GM20431 (cell line): ENCODE measurements around the gene SPOP.

Experiments
- in situ Hi-C: fragments of 300-500 bp; cut with MseI, MboI; formaldehyde crosslinking; loops from one replicate; pipeline ENCODE4 v1.15.0; 2020; ENCODE audit warnings: low sequenced_read_pairs; ENCODE audit not compliant: unreplicated experiment

The SPOP gene

GRCh38 chr17:49592263-49592662, 85.6 kb downstream of the SPOP start:
- in situ Hi-C loops, result no loop called here

DNA sequence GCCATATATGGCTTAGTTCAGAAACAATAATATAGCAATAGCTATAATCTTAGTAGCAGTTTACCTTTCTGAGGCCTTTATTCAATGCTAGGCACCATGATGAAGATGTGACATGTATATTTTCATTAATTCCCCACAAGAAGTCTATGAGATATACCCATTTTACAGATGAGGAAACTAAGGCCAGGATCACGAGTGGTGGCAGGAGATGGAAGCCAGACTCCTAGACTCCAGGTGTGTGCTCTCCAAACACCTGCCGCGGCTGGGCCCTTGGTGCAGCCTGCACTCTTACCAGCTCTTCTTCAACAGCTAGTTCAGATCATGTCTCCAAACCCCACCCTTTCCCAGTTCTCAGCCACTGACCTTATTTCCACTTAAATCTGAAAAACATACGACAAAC, 87.0 kb downstream of the SPOP start:
- in situ Hi-C loops, result no loop called here

DNA sequence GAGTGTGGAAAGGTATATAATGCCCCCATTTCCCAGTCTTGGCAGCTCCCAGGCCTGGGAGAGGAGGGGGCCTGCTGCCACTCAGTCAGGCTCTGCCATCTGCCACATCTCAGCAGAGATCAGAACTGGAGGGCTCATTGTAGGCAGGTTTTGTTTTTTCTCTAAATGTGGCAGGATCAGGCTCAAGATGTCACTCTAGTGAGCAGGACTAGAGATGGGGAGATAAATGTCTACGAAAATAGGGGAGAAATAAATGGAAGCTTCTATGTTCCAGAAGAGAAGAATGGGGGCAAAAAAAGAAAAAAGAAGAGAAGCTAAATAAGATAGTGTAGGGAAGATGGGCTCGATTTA, 88.3 kb downstream of the SPOP start:
- in situ Hi-C loops, result no loop called here

GRCh38 chr17:49588726-49589576, 88.9 kb downstream of the SPOP start:
- in situ Hi-C loops, result no loop called here

DNA sequence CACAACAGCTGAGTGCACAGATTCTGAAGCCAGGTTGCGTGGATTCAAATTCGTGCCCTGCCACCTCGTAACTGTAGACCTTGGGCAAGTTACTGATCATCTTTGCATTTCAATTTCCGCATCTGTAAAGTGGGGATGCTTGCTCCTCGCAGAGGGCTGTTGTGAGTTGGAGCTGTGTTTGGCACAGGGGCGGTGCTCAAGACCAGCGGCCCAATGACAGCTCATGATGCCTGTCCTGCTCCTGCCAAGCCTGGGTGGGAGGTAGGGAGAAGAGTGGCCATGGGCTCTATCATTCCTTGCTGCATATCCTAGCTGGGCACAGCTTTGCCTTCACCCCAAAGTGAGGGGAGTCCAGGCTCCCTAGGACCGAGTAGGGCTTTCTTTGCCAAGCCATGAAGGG, 89.6 kb downstream of the SPOP start:
- in situ Hi-C loops, result no loop called here

DNA sequence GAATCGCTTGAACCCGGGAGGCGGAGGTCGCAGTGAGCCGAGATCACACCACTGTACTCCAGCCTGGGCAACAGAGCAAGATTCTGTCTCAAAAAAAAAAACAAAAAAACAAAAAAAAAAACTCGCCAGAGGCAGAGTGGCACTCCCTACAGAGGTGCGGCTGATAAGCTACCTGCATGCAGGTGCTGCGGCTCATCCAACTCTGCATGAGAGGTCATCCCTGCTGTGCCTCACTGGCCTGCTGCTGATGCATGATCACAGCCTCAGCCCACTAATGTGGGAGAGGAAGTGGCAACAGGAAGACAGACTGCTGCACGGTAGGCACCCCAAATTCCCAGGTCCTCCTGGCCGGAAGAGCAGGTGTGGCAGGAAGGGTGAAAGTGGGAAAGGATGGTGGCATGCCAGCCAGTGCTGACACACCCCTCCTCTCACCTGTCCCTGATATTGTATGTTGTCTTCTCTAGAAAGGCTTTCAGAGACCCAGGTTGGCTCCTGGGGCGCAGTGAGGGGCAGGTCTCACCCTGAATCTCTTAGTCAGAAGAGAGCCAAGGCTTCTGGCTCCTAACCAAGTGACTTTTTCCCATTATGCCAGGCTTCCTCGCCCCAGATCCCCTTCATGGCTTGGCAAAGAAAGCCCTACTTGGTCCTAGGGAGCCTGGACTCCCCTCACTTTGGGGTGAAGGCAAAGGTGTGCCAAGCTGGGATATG, 90.4 kb downstream of the SPOP start:
- in situ Hi-C loops, result no loop called here

DNA sequence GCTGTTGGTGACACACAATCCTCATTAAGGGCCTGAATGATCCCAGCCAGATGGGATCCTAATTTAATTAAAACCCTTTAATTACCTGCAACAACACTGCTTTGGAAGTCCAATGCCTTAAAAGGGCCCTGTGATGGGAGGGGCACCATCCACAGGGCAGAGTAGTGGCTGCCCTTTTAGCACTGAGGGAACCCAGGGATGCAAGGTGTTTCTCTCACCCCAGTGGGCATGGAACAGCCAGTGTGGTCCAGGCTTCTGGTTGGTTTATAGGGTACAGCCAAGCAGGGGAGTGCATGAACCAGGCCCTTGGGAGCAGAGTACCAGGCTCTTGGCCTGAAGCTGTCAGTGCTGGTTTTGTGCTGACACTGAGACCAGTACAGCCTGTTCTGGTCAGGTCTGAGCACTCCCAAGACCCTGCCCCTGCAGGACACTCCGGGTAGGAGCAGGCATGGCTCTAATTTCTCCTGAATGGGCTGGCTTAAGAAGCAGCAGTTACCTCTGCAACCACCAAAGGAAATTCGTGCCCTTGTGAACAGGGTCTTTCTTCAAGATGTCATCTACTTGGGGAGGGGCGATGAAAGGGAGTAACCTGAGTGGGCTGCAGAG, 92.4 kb downstream of the SPOP start:
- in situ Hi-C loops, result no loop called here

DNA sequence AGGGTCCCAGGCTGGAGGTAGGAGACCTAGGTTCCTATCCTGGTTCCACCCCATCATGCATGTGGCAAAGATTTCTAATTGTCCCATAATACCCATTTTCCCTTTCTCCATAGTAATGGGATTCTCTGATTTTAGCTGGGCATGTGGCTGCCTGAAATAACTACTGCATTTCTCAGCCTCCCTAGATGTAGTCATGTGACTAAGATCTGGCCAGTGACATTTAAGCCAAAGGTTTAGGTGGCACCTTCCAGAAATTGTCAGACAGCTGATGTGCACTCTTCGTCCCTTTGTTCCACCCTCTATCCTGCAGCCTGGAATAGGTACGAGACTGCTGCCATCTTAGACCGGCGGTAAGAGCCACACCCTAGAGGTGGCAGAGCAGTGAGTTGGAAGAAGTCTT, 94.0 kb downstream of the SPOP start:
- in situ Hi-C loops, result no loop called here

DNA sequence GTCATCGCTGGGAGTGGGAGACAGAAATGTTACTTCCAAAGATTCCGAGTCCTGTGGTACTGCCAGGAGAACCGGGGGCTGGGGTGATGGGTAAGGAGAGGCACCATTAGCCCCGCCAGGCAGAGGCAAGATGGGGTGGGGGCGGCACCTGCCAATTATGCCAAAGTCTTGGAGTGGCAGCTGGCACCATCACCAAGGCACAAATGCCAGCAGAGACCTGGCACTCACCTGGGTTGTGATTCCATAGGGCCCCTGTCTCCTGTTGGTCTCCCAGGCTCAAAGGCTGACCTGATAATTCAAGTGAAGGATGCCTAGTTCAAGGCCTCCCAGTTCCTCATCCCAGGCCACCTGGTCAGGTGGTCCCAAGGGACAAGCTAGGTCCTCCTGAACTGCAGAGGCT, 94.7 kb downstream of the SPOP start:
- in situ Hi-C loops, result no loop called here

- in situ Hi-C loops, result no loop called here
These were observed 95.1 kb downstream of the SPOP start for GRCh38 chr17:49582789-49583188.

DNA sequence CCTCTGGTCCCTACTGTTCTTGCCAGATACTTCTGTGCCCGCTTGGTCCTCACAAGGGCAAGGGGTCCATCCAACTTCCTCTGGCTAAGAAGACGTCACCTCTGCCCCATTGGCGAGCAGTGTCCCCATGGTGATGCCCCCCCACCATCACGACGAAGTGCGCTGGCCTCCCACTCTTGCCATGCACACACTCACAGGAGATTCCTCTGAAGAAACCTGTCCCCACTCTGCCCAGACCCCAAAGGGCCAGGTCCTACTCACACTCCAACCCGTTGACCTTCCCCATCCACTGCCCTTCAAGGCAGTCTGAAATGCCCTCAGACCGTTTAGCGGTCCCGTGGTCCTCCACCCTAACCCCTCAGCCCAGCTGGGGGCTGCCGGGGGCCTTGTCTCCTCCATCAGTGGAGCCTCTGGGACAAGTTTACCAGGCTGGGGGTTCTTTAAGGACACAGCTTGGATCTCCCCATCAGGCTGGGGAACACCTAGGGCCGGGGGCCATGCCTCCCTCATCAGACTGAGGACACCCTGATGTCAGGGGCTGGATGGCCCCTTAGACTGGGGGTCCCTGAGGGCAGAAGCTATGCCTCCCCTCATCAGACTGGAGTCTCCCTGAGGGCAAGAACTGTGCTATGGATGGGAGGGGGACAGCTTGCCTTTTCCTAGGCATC, 95.7 kb downstream of the SPOP start:
- in situ Hi-C loops, result no loop called here

DNA sequence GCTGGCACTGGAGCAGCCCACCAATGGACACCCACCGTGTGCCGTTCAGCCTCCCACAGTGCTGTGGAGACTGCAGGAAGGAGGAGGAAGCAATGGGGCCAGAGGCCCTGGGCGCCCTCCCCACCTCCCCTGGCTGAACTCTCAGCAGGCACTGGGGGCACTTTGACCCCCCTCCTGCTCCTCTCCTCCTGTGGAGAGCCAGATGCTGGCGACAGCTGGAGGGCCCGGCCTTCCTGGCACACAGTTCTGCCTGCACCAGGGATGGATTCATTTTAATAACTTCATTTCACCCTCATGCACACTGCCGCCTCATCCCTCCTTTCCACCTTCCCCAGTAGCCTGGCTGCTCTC, 96.3 kb downstream of the SPOP start:
- in situ Hi-C loops, result no loop called here

DNA sequence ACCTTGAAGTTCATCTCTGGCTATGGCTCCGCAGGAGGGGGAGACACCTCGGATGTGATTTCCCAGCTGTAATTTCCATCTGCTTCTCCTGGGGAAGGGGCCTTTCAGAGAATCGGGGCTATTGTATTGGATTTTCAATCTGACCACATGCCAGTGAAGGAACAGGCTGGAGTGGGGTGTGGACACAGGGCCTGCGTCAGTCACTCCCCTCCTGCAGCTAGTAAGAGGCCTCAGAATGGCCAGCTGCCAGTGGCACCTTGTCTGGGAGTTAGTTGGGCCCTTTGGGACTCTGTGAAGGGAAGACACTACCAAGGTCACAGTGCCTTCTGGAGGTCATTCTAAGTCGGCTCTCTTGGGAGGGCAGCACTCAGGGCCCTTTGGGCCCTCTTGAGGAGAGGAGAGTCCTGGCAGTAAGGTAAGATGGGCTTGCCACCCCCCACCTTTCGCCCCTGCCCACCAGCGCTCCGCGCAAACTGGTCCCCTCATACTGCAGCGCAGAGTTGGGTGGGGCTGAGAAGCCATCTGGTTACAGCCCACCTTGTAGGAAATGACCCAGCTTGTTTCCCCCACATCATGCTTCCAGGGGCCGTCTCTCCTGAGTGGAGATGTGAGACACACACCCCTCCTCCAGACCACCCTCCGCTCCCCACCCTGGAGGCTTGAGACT, 96.8 kb downstream of the SPOP start:
- in situ Hi-C loops, result no loop called here

DNA sequence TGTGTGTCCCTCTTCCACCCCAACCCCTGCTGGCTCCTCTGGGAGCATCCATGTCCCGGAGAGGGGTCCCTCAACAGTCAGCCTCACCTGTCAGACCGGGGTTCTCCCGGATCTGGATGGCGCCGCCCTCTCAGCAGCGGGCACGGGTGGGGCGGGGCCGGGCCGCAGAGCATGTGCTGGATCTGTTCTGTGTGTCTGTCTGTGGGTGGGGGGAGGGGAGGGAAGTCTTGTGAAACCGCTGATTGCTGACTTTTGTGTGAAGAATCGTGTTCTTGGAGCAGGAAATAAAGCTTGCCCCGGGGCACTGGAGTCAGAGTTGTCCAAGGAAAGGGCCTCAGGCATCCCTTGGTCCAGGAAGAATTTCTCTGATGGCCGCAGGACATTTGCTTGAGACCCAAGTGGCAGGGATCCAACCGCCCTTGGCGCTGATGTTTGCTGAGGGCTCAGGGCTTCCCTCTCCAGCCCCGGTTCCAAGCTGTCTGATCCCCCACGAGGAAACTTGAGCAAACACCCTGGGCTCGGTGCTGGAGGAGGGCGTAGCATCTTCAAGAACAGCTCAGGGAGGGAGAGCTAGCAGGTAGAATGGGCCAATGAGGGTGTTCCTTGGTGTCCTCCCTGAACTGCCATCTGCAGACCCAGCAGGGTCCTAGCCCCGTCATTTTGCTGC, 97.7 kb downstream of the SPOP start:
- in situ Hi-C loops, result no loop called here

DNA sequence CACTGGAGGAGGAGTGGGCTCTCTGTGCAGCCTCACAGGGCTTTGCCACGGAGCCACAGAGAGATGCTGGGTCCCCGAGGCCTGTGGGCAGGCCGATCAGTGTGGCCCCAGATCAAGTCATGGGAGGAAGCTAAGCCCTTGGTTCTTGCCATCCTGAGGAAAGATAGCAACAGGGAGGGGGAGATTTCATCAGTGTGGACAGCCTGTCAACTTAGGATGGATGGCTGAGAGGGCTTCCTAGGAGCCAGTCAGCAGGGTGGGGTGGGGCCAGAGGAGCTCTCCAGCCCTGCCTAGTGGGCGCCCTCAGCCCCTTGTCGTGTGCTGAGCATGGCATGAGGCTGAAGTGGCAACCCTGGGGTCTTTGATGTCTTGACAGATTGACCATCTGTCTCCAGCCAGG, 98.4 kb downstream of the SPOP start:
- in situ Hi-C loops, result no loop called here

GRCh38 chr17:49578952-49579500, 98.9 kb downstream of the SPOP start:
- in situ Hi-C loops, result no loop called here

DNA sequence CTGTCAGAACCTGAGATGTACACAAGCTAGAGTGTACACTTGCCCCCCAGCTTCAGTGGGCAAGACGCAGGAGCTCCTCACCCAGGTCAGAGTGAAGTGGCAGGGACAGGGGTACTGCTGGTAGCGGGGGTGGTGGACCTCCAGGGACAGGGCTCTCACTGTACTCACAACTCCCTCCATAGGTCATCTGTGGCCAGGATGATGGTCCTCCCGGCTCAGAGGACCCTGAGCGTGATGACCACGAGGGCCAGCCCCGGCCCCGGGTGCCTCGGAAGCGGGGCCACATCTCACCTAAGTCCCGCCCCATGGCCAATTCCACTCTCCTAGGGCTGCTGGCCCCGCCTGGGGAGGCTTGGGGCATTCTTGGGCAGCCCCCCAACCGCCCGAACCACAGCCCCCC, 99.5 kb downstream of the SPOP start:
- in situ Hi-C loops, result no loop called here

GRCh38 chr17:49577963-49578362, 99.9 kb downstream of the SPOP start:
- in situ Hi-C loops, result no loop called here

GRCh38 chr17:49577650-49577934, 100.3 kb downstream of the SPOP start:
- in situ Hi-C loops, result no loop called here
